GM12865 (cell line): ENCODE results near the gene CCDC27.

Experiments used
- DNase-seq: peaks from one replicate; pipeline ENCODE4 v3.0.0; 2010; ENCODE audit warnings: low read depth
- H3K4me3 ChIP-seq: 2 replicates; pipeline ENCODE4 v1.5.1; 2011; ENCODE audit warnings: mild to moderate bottlenecking, low read depth, low read length, control low read depth
- CTCF ChIP-seq: IDR thresholded peaks from 2 replicates; pipeline ENCODE4 v1.5.1; 2011; ENCODE audit warnings: low read length, control low read depth, low read depth, inconsistent platforms; ENCODE audit not compliant: insufficient read depth; ENCODE audit errors: missing control alignments

CCDC27 gene

GRCh38 chr1:3816331-3817137, 64.3 kb downstream of the CCDC27 start:
- no peak overlapping the region for H3K4me3 ChIP-seq
- no peak for DNase-seq
- no peak for TF ChIP-seq CTCF

GRCh38 chr1:3817138-3817740, 65.0 kb downstream of the CCDC27 start:
- H3K4me3 ChIP-seq: no peak overlapping the region
- DNase-seq: no peak

GRCh38 chr1:3817821-3818597, 65.8 kb downstream of the CCDC27 start:
- no peak for TF ChIP-seq CTCF

More at GRCh38 chr1:3817138-3817740, 65.0 kb downstream of the CCDC27 start:
- no peak for TF ChIP-seq CTCF

GRCh38 chr1:3819771-3820200, 67.5 kb downstream of the CCDC27 start:
- no peak overlapping the region for H3K4me3 ChIP-seq
- TF ChIP-seq CTCF: no peak
- DNase-seq: no peak

More at GRCh38 chr1:3817821-3818597, 65.8 kb downstream of the CCDC27 start:
- no peak overlapping the region for H3K4me3 ChIP-seq
- no peak for DNase-seq

- TF ChIP-seq CTCF: no peak
- no peak for DNase-seq
- H3K4me3 ChIP-seq: no peak overlapping the region
Measured at GRCh38 chr1:3820316-3820715, 68.1 kb downstream of the CCDC27 start.

- no peak overlapping the region for H3K4me3 ChIP-seq
- TF ChIP-seq CTCF: no peak
- DNase-seq: no peak
Measured at GRCh38 chr1:3821004-3821403, 68.8 kb downstream of the CCDC27 start.
